Tibial artery (tissue), 4 donors: ENCODE data around the gene VASP.

Experiments
- DNase-seq, 2 donors: peaks; one replicate each; pipeline ENCODE4 v3.0.0-alpha.2; 2019
- H3K27ac ChIP-seq, 2 donors: fragments of 200-600 bp; sonication (generic) in 1 of 2; 1 replicate in 1 of 2; 2 replicates in 1 of 2; pipeline ENCODE4 v1.5.1; 2018 to 2019; ENCODE audit warnings: mild to moderate bottlenecking in 1 of 2
- H3K27me3 ChIP-seq, 2 donors: fragments of 200-600 bp; sonication (generic) in 1 of 2; one replicate each; pipeline versions ENCODE4 v1.5.1 to v1.6.0; 2016 to 2019
- H3K36me3 ChIP-seq, 3 donors: fragments of 200-600 bp; sonication (generic) in 2 of 3; one replicate each; pipeline ENCODE4 v1.5.1; 2016 to 2019; ENCODE audit warnings: mild to moderate bottlenecking in 2 of 3
- H3K4me1 ChIP-seq, 4 donors: fragments of 200-600 bp; sonication (generic) in 2 of 4; 1 replicate in 3 of 4; 2 replicates in 1 of 4; pipeline ENCODE4 v1.5.1; 2016 to 2019
- H3K4me3 ChIP-seq, 2 donors: fragments of 200-600 bp; sonication (generic) in 1 of 2; 1 replicate in 1 of 2; 2 replicates in 1 of 2; pipeline ENCODE4 v1.5.1; 2018 to 2019; ENCODE audit warnings: mild to moderate bottlenecking in 2 of 2
- H3K9me3 ChIP-seq, 3 donors: fragments of 200-600 bp; sonication (generic) in 1 of 3; one replicate each; pipeline ENCODE4 v1.5.1; 2016 to 2019
- CTCF ChIP-seq, 2 experiments: fragments of 200-600 bp in 1 of 2; fragments of 450-650 bp in 1 of 2; IDR thresholded peaks; one replicate each; pipeline ENCODE4 v1.5.1; 2017 to 2019; ENCODE audit warnings: antibody characterized with exemption in 2 of 2, mild to moderate bottlenecking in 1 of 2, moderate library complexity in 1 of 2
- intact Hi-C: fragments of 100-400 bp; cut with DNase I; formaldehyde crosslinking; loops from one replicate; pipeline ENCODE4 v1.15.0; 2023; ENCODE audit warnings: low total_unique reads

VASP gene

GRCh38 chr19:45475537-45476291, 31.6 kb upstream of the VASP start:
- Histone ChIP-seq H3K27ac (no peak overlapping the region), H3K4me3 (no peak overlapping the region), H3K9me3 (no peaks in the 10 kb centered on the region), H3K27me3 (peaks cover 0 to 3% of the 10 kb centered on the region in 2 donors), H3K36me3 (no peaks in the 10 kb centered on the region), H3K4me1 (peaks cover 0 to 19% (median 9%) of the 10 kb centered on the region in 4 donors)
- TF ChIP-seq CTCF (IDR thresholded peaks at IDR 0.05): no peak
- intact Hi-C loops: no loop called here
- no peak for DNase-seq

GRCh38 chr19:45476304-45476703, 31.0 kb upstream of the VASP start:
- no peak for TF ChIP-seq CTCF (IDR thresholded peaks at IDR 0.05)
- intact Hi-C loops: no loop called here
- DNase-seq: no peak
- H3K36me3 ChIP-seq: no peaks in the 10 kb centered on the region
- H3K27me3 ChIP-seq: peaks cover 0 to 3% of the 10 kb centered on the region in 2 donors
- H3K27ac ChIP-seq: no peak overlapping the region
- peaks cover 0 to 19% (median 8%) of the 10 kb centered on the region in 4 donors for H3K4me1 ChIP-seq
- H3K9me3 ChIP-seq: no peaks in the 10 kb centered on the region
- no peak overlapping the region for H3K4me3 ChIP-seq

GRCh38 chr19:45477186-45477585, 30.1 kb upstream of the VASP start:
- peak overlapping the region in 1 of 2 donors; percentile 98 for H3K27ac ChIP-seq
- H3K9me3 ChIP-seq: no peaks in the 10 kb centered on the region
- intact Hi-C loops: no loop called here
- no peak for TF ChIP-seq CTCF (IDR thresholded peaks at IDR 0.05)
- no peak overlapping the region for H3K4me3 ChIP-seq
- no peak for DNase-seq
- H3K4me1 ChIP-seq: peaks cover 0 to 18% (median 8%) of the 10 kb centered on the region in 4 donors
- H3K36me3 ChIP-seq: no peaks in the 10 kb centered on the region
- H3K27me3 ChIP-seq: peaks cover 0 to 3% of the 10 kb centered on the region in 2 donors

GRCh38 chr19:45477713-45478453, 29.4 kb upstream of the VASP start:
- DNase-seq: no peak
- peaks cover 0 to 3% of the 10 kb centered on the region in 2 donors for H3K27me3 ChIP-seq

More at GRCh38 chr19:45477713-45478453, 29.4 kb upstream of the VASP start:
- Histone ChIP-seq H3K36me3 (no peaks in the 10 kb centered on the region), H3K9me3 (no peaks in the 10 kb centered on the region), H3K27ac (peak overlapping the region; percentile 94 to 98), H3K4me1 (peaks cover 0 to 12% (median 8%) of the 10 kb centered on the region in 4 donors), H3K4me3 (peak overlapping the region; percentile 51 to 55)
- TF ChIP-seq CTCF (IDR thresholded peaks at IDR 0.05): no peak
- intact Hi-C loops: loop anchor here (2.0 kb wide), 1 partner anchor 39 kb away; no protein-coding TSS in a partner anchor
